Breast epithelium (tissue), 4 donors: Measurements from ENCODE around the gene RTRAF. TPM values are rescaled to one million over a fixed set of nuclear protein-coding genes. Genes with fewer than 3 reads are reported as not detected.

Experiments used
- DNase-seq, 2 donors: peaks; one replicate each; pipeline ENCODE4 v3.0.0-alpha.2; 2019; ENCODE audit warnings: low spot score in 2 of 2
- H3K27ac ChIP-seq, 2 donors: fragments of 200-600 bp; sonication (generic) in 1 of 2; one replicate each; pipeline ENCODE4 v1.5.1; 2016 to 2019; ENCODE audit warnings: mild to moderate bottlenecking in 1 of 2
- H3K27me3 ChIP-seq, 2 donors: fragments of 200-600 bp; sonication (generic) in 1 of 2; one replicate each; pipeline versions ENCODE4 v1.5.1 to v1.6.0; 2017 to 2019; ENCODE audit warnings: control low read depth in 1 of 2, mild to moderate bottlenecking in 1 of 2
- H3K36me3 ChIP-seq: fragments of 200-600 bp; one replicate; pipeline ENCODE4 v1.5.1; 2019
- H3K4me1 ChIP-seq, 2 donors: fragments of 200-600 bp; sonication (generic); one replicate each; pipeline ENCODE4 v1.5.1; 2016 to 2019; ENCODE audit warnings: control low read depth in 1 of 2
- H3K4me3 ChIP-seq, 3 donors: fragments of 200-600 bp; sonication (generic); 1 replicate in 2 of 3; 2 replicates in 1 of 3; pipeline ENCODE4 v1.5.1; 2016 to 2019; ENCODE audit warnings: mild to moderate bottlenecking in 3 of 3, moderate library complexity in 2 of 3
- H3K9me3 ChIP-seq, 2 donors: fragments of 200-600 bp; sonication (generic) in 1 of 2; one replicate each; pipeline ENCODE4 v1.5.1; 2016 to 2019; ENCODE audit warnings: control low read depth in 1 of 2
- POLR2A ChIP-seq: fragments of 450-650 bp; IDR thresholded peaks from one replicate; pipeline ENCODE4 v1.6.1; 2016; ENCODE audit warnings: antibody characterized with exemption, mild to moderate bottlenecking, moderate library complexity
- POLR2AphosphoS5 ChIP-seq, 3 donors: sonication (generic); formaldehyde crosslinking; IDR thresholded peaks; one replicate each; pipeline ENCODE4 v1.6.1; 2017; ENCODE audit warnings: antibody characterized with exemption in 3 of 3
- intact Hi-C: fragments of 100-400 bp; cut with DNase I; formaldehyde crosslinking; loops from one replicate; pipeline ENCODE4 v1.15.1; 2023; ENCODE audit warnings: low total_unique reads
- total RNA-seq, 3 donors: library from RNA; depleted of rRNA; stranded (reverse); fragments of >200 nt; gene quantifications; one replicate each; pipeline ENCODE4 v1.1.0, GENCODE V29; 2016
- TF ChIP-seq, protein P1 (sequence below), 3 donors: fragments of 450-650 bp; IDR thresholded peaks; one replicate each; pipeline ENCODE4 v1.5.1; 2016 to 2017; ENCODE audit warnings: antibody characterized with exemption in 3 of 3, mild to moderate bottlenecking in 3 of 3, moderate library complexity in 3 of 3

The RTRAF gene
- total RNA-seq, 3 donors from 2014 or later, result 48.7 to 93.0 (median 61.3) TPM

DNA sequence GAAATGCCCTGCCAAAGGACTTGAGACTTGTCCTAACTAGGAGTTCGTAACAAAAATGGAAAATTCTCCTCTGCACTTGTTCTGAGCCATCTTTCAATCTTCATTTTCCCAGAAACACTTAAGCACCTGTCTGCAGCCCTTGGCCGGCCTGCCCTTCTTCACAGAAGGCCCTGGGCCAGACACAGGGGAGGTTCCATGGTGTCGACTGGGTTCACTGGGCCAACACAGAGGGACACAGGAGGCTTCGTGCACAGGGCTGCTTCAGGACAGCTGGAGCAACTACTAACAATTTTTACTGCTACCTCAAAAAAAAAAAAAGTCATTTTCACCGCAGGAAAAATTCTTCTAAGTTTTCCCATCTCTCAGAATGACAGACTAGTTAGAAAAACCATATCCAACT lies 59.9 kb downstream of the RTRAF start:
- no peak overlapping the region for H3K4me3 ChIP-seq
- no peak for TF ChIP-seq POLR2A
- no peak for TF ChIP-seq POLR2AphosphoS5 (IDR thresholded peaks at IDR 0.05)
- TF ChIP-seq, protein P1, sequence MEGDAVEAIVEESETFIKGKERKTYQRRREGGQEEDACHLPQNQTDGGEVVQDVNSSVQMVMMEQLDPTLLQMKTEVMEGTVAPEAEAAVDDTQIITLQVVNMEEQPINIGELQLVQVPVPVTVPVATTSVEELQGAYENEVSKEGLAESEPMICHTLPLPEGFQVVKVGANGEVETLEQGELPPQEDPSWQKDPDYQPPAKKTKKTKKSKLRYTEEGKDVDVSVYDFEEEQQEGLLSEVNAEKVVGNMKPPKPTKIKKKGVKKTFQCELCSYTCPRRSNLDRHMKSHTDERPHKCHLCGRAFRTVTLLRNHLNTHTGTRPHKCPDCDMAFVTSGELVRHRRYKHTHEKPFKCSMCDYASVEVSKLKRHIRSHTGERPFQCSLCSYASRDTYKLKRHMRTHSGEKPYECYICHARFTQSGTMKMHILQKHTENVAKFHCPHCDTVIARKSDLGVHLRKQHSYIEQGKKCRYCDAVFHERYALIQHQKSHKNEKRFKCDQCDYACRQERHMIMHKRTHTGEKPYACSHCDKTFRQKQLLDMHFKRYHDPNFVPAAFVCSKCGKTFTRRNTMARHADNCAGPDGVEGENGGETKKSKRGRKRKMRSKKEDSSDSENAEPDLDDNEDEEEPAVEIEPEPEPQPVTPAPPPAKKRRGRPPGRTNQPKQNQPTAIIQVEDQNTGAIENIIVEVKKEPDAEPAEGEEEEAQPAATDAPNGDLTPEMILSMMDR (IDR thresholded peaks at IDR 0.05), result no peak
- H3K9me3 ChIP-seq, result no peaks in the 10 kb centered on the region
- no peak for DNase-seq
- no peak overlapping the region for H3K27ac ChIP-seq
- H3K36me3 ChIP-seq, result no peaks in the 10 kb centered on the region
- intact Hi-C loops, result no loop called here
- H3K27me3 ChIP-seq, result no peaks in the 10 kb centered on the region
- H3K4me1 ChIP-seq, result peaks cover 0 to 6% of the 10 kb centered on the region in 2 donors

GRCh38 chr14:52049721-52050588 lies 60.6 kb downstream of the RTRAF start:
- peaks cover 0 to 6% of the 10 kb centered on the region in 2 donors for H3K4me1 ChIP-seq
- H3K9me3 ChIP-seq, result no peaks in the 10 kb centered on the region
- H3K4me3 ChIP-seq, result no peak overlapping the region
- intact Hi-C loops, result no loop called here
- H3K27me3 ChIP-seq, result no peaks in the 10 kb centered on the region
- H3K27ac ChIP-seq, result peak overlapping the region in 1 of 2 donors; percentile 19
- no peaks in the 10 kb centered on the region for H3K36me3 ChIP-seq
- DNase-seq, result no peak
- TF ChIP-seq, protein P1 (IDR thresholded peaks at IDR 0.05), result no peak
- no peak for TF ChIP-seq POLR2A
- no peak for TF ChIP-seq POLR2AphosphoS5 (IDR thresholded peaks at IDR 0.05)

DNA sequence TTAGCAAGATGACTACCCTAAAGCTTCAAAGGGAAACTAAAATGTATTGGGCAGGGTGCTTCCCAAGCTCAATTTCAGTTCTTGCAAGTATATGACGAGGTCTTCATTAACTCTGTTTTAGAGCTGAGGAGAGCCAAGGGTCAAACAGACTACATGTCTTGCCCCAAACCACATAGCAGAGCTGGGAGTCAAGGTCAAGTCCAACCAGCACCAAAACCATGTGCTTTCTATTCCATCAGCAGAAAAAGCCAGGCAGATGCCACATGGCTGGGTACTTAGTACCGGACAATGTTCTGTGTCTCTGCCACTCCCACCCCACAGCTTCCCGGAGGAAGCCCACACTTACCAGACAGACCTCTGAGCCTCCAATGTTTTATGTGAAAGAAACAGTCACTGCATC lies 61.9 kb downstream of the RTRAF start:
- Histone ChIP-seq H3K4me1 (peaks cover 0 to 6% of the 10 kb centered on the region in 2 donors), H3K4me3 (no peak overlapping the region), H3K27me3 (no peaks in the 10 kb centered on the region), H3K36me3 (no peaks in the 10 kb centered on the region), H3K9me3 (no peaks in the 10 kb centered on the region), H3K27ac (peak overlapping the region; percentile 10 to 34)
- TF ChIP-seq POLR2AphosphoS5 (IDR thresholded peaks at IDR 0.05), result no peak
- TF ChIP-seq POLR2A, result no peak
- TF ChIP-seq, protein P1 (IDR thresholded peaks at IDR 0.05), result no peak
- intact Hi-C loops, result no loop called here
- no peak for DNase-seq

- H3K27me3 ChIP-seq, result no peaks in the 10 kb centered on the region
- H3K9me3 ChIP-seq, result no peaks in the 10 kb centered on the region
- peaks cover 0 to 6% of the 10 kb centered on the region in 2 donors for H3K4me1 ChIP-seq
- TF ChIP-seq POLR2A (no peak), POLR2AphosphoS5 (IDR thresholded peaks at IDR 0.05) (no peak)
- TF ChIP-seq, protein P1 (IDR thresholded peaks at IDR 0.05), result no peak
- no peaks in the 10 kb centered on the region for H3K36me3 ChIP-seq
- intact Hi-C loops, result no loop called here
- H3K4me3 ChIP-seq, result no peak overlapping the region
- peak overlapping the region; percentile 34 to 36 for H3K27ac ChIP-seq
- DNase-seq, result no peak
Observed at GRCh38 chr14:52051871-52052270, 62.5 kb downstream of the RTRAF start.

GRCh38 chr14:52052288-52052943 lies 63.1 kb downstream of the RTRAF start:
- Histone ChIP-seq H3K9me3 (no peaks in the 10 kb centered on the region), H3K36me3 (no peaks in the 10 kb centered on the region), H3K4me3 (no peak overlapping the region), H3K4me1 (peaks cover 0 to 6% of the 10 kb centered on the region in 2 donors), H3K27ac (peak overlapping the region; percentile 43 to 83), H3K27me3 (no peaks in the 10 kb centered on the region)
- intact Hi-C loops, result no loop called here
- no peak for DNase-seq
- TF ChIP-seq POLR2AphosphoS5 (IDR thresholded peaks at IDR 0.05) (no peak), POLR2A (no peak)
- TF ChIP-seq, protein P1 (IDR thresholded peaks at IDR 0.05), result no peak
